Brain microvascular endothelial cell (primary cell): ENCODE results near the gene MARCKSL1.
A peak's percentile ranks its signal among the peaks of the same experiment; 100 is the strongest.
"Not testable (repeated sequence)": the region's sequence is repeated elsewhere in the genome, so short reads cannot be mapped to it uniquely, and the experiment has no call there.

Experiments
- DNase-seq: peaks from one replicate; pipeline ENCODE4 v3.0.0-alpha.2; 2020
- H3K27ac ChIP-seq: fragments of 250-450 bp; sonication (Bioruptor Pico); 2 replicates; pipeline ENCODE4 v1.5.1; 2020; ENCODE audit warnings: mild to moderate bottlenecking, moderate library complexity
- H3K27me3 ChIP-seq: fragments of 250-450 bp; sonication (Bioruptor Pico); replicated peaks from 2 replicates; pipeline ENCODE4 v1.5.1; 2020; ENCODE audit warnings: mild to moderate bottlenecking
- H3K36me3 ChIP-seq: fragments of 250-450 bp; sonication (Bioruptor Pico); replicated peaks from 2 replicates; pipeline ENCODE4 v1.5.1; 2020; ENCODE audit warnings: mild to moderate bottlenecking
- H3K4me3 ChIP-seq: 2 replicates; pipeline ENCODE4 v1.5.1; 2011; ENCODE audit warnings: low read depth, mild to moderate bottlenecking, control low read depth, low read length, moderate library complexity
- CTCF ChIP-seq: IDR thresholded peaks from 2 replicates; pipeline ENCODE4 v1.5.1; 2011; ENCODE audit warnings: low read depth, mild to moderate bottlenecking, moderate library complexity, low read length, control low read depth, inconsistent platforms; ENCODE audit errors: missing control alignments
- in situ Hi-C: cut with HindIII; loops from 2 replicates; pipeline ENCODE4 v1.10.0; 2017; ENCODE audit warnings: low sequenced_read_pairs, low pct_ligation_motif_present

MARCKSL1 gene

GRCh38 chr1:32356478-32356877 is 20.4 kb upstream of the MARCKSL1 start:
- DNase-seq: no peak

GRCh38 chr1:32355778-32356177 is 19.7 kb upstream of the MARCKSL1 start:
- H3K27me3 ChIP-seq, DNase-seq, in situ Hi-C loops, H3K36me3 ChIP-seq, H3K4me3 ChIP-seq, H3K27ac ChIP-seq: not testable (repeated sequence)

More at GRCh38 chr1:32356478-32356877, 20.4 kb upstream of the MARCKSL1 start:
- no peak overlapping the region for H3K27ac ChIP-seq
- TF ChIP-seq CTCF: no peak
- no peaks in the 10 kb centered on the region for H3K36me3 ChIP-seq
- no peak overlapping the region for H3K4me3 ChIP-seq
- H3K27me3 ChIP-seq: no peaks in the 10 kb centered on the region
- in situ Hi-C loops: no loop called here

GRCh38 chr1:32353886-32354570 is 18.0 kb upstream of the MARCKSL1 start:
- in situ Hi-C loops: no loop called here

GRCh38 chr1:32353431-32353830 is 17.4 kb upstream of the MARCKSL1 start:
- Histone ChIP-seq H3K36me3 (no peaks in the 10 kb centered on the region), H3K4me3 (no peak overlapping the region), H3K27ac (peak overlapping the region; percentile 22), H3K27me3 (no peaks in the 10 kb centered on the region)
- in situ Hi-C loops: no loop called here
- no peak for TF ChIP-seq CTCF
- DNase-seq: no peak

More at GRCh38 chr1:32353886-32354570, 18.0 kb upstream of the MARCKSL1 start:
- no peaks in the 10 kb centered on the region for H3K36me3 ChIP-seq
- no peak for TF ChIP-seq CTCF
- no peak overlapping the region for H3K4me3 ChIP-seq
- peak overlapping the region; percentile 22 for H3K27ac ChIP-seq
- no peaks in the 10 kb centered on the region for H3K27me3 ChIP-seq
- DNase-seq: peak; percentile 53

- Histone ChIP-seq H3K36me3 (no peaks in the 10 kb centered on the region), H3K27ac (no peak overlapping the region), H3K27me3 (no peaks in the 10 kb centered on the region), H3K4me3 (no peak overlapping the region)
- no peak for DNase-seq
- no peak for TF ChIP-seq CTCF
- in situ Hi-C loops: no loop called here
Measured at GRCh38 chr1:32352831-32353383, 16.9 kb upstream of the MARCKSL1 start.

- Histone ChIP-seq H3K27ac (no peak overlapping the region), H3K27me3 (no peaks in the 10 kb centered on the region), H3K36me3 (no peaks in the 10 kb centered on the region), H3K4me3 (peak overlapping the region; percentile 66)
- DNase-seq: no peak
- in situ Hi-C loops: no loop called here
- no peak for TF ChIP-seq CTCF
Measured at GRCh38 chr1:32352239-32352745, 16.3 kb upstream of the MARCKSL1 start.
